NCI-H2171 treated with DMSO at 0.1 percent for 48 hours (cell line): ENCODE results near the gene DAP3.
"Not testable (repeated sequence)": the region's sequence is repeated elsewhere in the genome, so short reads cannot be mapped to it uniquely, and the experiment has no call there.

Source experiments
- DNase-seq: peaks from one replicate; lab custom pipeline; 2025; lab: John Stamatoyannopoulos, UW

DAP3 gene

GRCh38 chr1:155689081-155689607 lies at the start of gene DAP3:
TSS of gene DAP3 (plus strand) at chr1:155689091. CDS start at chr1:155709780, 20,689 bp downstream.
- not testable (repeated sequence) for DNase-seq

- DNase-seq = no peak
Observed at GRCh38 chr1:155640367-155640766, 48.5 kb upstream of the DAP3 start.

- not testable (repeated sequence) for DNase-seq
Observed at GRCh38 chr1:155642559-155643180, 46.2 kb upstream of the DAP3 start.

- no peak for DNase-seq
Observed at GRCh38 chr1:155643230-155643629, 45.7 kb upstream of the DAP3 start.

- no peak for DNase-seq
Observed at GRCh38 chr1:155645034-155645598, 43.8 kb upstream of the DAP3 start.

GRCh38 chr1:155645648-155646047 lies 43.2 kb upstream of the DAP3 start:
- no peak for DNase-seq

GRCh38 chr1:155646307-155646706 lies 42.6 kb upstream of the DAP3 start:
- no peak for DNase-seq

- DNase-seq = no peak
Observed at GRCh38 chr1:155648207-155649147, 40.4 kb upstream of the DAP3 start.

GRCh38 chr1:155649676-155650075 lies 39.2 kb upstream of the DAP3 start:
- no peak for DNase-seq

- DNase-seq = no peak
Observed at GRCh38 chr1:155650231-155650757, 38.6 kb upstream of the DAP3 start.

- DNase-seq = peak; percentile 73
Observed at GRCh38 chr1:155651861-155652661, 36.8 kb upstream of the DAP3 start.

GRCh38 chr1:155652951-155653350 lies 35.9 kb upstream of the DAP3 start:
- no peak for DNase-seq

- no peak for DNase-seq
Observed at GRCh38 chr1:155657463-155657862, 31.4 kb upstream of the DAP3 start.

- not testable (repeated sequence) for DNase-seq
Observed at GRCh38 chr1:155661239-155661638, 27.7 kb upstream of the DAP3 start.

- no peak for DNase-seq
Observed at GRCh38 chr1:155669233-155670162, 19.4 kb upstream of the DAP3 start.

GRCh38 chr1:155671750-155672149 lies 17.1 kb upstream of the DAP3 start:
- DNase-seq = no peak

GRCh38 chr1:155673003-155673402 lies 15.9 kb upstream of the DAP3 start:
- DNase-seq = no peak

- DNase-seq = no peak
Observed at GRCh38 chr1:155678027-155678426, 10.9 kb upstream of the DAP3 start.

- DNase-seq = not testable (repeated sequence)
Observed at GRCh38 chr1:155678992-155679391, 9.9 kb upstream of the DAP3 start.

- no peak for DNase-seq
Observed at GRCh38 chr1:155680531-155680930, 8.4 kb upstream of the DAP3 start.
